HepG2 (cell line): ENCODE measurements around the gene HLCS.

Experiments used
- CREM ChIP-seq, 2 experiments: sonication (generic) in 1 of 2; formaldehyde crosslinking in 1 of 2; IDR thresholded peaks; 2 replicates each; pipeline versions ENCODE4 v1.4.0 to v1.6.1; 2016 to 2020; ENCODE audit warnings: antibody characterized with exemption in 1 of 2, mild to moderate bottlenecking in 1 of 2, missing genetic modification reagents in 1 of 2
- FOXK2 ChIP-seq: fragments of 450-650 bp; IDR thresholded peaks from 2 replicates; pipeline ENCODE4 v1.6.1; 2016
- KLF11 ChIP-seq: IDR thresholded peaks from 2 replicates; pipeline ENCODE4 v1.6.1; 2016; ENCODE audit warnings: missing compliant biosample characterization
- MAZ ChIP-seq, 2 experiments: sonication (generic) in 1 of 2; formaldehyde crosslinking in 1 of 2; IDR thresholded peaks; 2 replicates each; pipeline versions ENCODE4 v1.5.0 to v1.6.1; 2012 to 2020; ENCODE audit warnings: low read depth in 2 of 2, mild to moderate bottlenecking in 2 of 2, borderline replicate concordance in 1 of 2, improper control_type of control experiment in 1 of 2, low read length in 1 of 2, missing genetic modification reagents in 1 of 2, moderate library complexity in 1 of 2
- NFRKB ChIP-seq: fragments of 450-650 bp; IDR thresholded peaks from 2 replicates; pipeline ENCODE4 v1.6.1; 2017
- RBM22 ChIP-seq: fragments of 200-400 bp; formaldehyde crosslinking; optimal IDR thresholded peaks from 2 replicates; pipeline ENCODE3; 2017; ENCODE audit warnings: mild to moderate bottlenecking, low read length, moderate library complexity
- SP1 ChIP-seq, 2 experiments: fragments of 450-650 bp in 1 of 2; sonication (generic) in 1 of 2; formaldehyde crosslinking in 1 of 2; IDR thresholded peaks; 2 replicates each; pipeline versions ENCODE4 v1.4.0 to v1.6.1; 2016 to 2020; ENCODE audit warnings: missing genetic modification reagents in 1 of 2
- ZNF205 ChIP-seq: IDR thresholded peaks from 2 replicates; pipeline ENCODE4 v1.6.1; 2018; ENCODE audit warnings: missing biosample characterization, missing genetic modification reagents
- TF ChIP-seq, protein P1 (sequence below): sonication (generic); formaldehyde crosslinking; IDR thresholded peaks from 2 replicates; pipeline ENCODE4 v1.5.1; 2020; ENCODE audit warnings: mild to moderate bottlenecking, missing genetic modification reagents, moderate library complexity
- TF ChIP-seq, protein P2 (sequence below): sonication (generic); formaldehyde crosslinking; IDR thresholded peaks from 2 replicates; pipeline ENCODE4 v1.5.0; 2020; ENCODE audit warnings: mild to moderate bottlenecking, missing genetic modification reagents, moderate library complexity

DNA sequence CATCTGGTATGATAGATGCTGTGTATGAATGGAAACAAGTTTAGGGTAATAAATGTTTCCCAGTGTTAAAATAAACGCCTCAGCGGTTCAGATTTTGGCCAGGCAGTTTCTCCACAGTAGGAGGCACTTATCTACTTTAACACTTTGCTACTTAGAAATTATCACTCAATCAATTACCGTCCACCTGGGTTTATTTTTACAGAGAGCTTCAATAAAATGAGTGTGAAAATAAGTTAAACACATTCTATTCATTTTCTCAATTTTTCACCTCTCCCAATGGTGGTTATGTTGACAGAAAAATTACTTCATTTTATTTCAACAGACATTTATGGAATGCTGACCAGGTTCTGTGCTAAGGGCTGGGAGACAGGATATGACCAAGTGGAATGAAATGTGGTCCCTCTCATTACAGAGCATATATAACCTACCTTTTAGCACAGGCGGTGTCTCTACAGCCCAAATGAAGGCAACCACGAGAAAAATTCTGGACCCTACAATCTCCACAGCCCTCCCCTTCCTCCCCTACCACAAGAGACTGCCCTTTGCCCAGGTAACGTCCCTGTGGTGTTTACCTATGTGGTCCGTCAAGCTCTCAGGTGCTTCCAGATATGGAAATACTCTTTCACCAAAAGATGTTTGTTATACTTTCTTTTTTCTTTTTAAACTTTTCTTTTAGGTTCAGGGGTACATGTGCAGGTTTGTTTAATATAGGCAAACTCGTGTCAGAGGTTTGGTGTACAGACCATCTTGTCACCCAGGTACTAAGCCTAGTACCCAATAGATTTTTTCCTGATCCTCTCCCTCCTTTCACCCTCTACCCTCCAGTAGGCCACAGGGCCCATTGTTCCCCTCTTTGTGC is 105.5 kb downstream of the HLCS start:
- TF ChIP-seq MAZ (IDR thresholded peaks at IDR 0.05; ENCODE audit: borderline replicate concordance, low read depth, low read length) (no peak), MAZ (CRISPR knock-in tag; IDR thresholded peaks at IDR 0.05; ENCODE audit: low read depth) (no peak), KLF11 (CRISPR knock-in tag) (no peak), CREM (IDR thresholded peaks at IDR 0.05) (peak; percentile 15; the same call in 1 of the 2 replicates), CREM (CRISPR knock-in tag; IDR thresholded peaks at IDR 0.05) (no peak), FOXK2 (no peak), ZNF205 (CRISPR knock-in tag) (no peak), RBM22 (no peak), NFRKB (no peak), SP1 (IDR thresholded peaks at IDR 0.05) (no peak), SP1 (CRISPR knock-in tag; IDR thresholded peaks at IDR 0.05) (no peak)
- TF ChIP-seq, protein P1, sequence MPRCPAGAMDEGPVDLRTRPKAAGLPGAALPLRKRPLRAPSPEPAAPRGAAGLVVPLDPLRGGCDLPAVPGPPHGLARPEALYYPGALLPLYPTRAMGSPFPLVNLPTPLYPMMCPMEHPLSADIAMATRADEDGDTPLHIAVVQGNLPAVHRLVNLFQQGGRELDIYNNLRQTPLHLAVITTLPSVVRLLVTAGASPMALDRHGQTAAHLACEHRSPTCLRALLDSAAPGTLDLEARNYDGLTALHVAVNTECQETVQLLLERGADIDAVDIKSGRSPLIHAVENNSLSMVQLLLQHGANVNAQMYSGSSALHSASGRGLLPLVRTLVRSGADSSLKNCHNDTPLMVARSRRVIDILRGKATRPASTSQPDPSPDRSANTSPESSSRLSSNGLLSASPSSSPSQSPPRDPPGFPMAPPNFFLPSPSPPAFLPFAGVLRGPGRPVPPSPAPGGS (CRISPR knock-in tag), result no peak
- TF ChIP-seq, protein P2, sequence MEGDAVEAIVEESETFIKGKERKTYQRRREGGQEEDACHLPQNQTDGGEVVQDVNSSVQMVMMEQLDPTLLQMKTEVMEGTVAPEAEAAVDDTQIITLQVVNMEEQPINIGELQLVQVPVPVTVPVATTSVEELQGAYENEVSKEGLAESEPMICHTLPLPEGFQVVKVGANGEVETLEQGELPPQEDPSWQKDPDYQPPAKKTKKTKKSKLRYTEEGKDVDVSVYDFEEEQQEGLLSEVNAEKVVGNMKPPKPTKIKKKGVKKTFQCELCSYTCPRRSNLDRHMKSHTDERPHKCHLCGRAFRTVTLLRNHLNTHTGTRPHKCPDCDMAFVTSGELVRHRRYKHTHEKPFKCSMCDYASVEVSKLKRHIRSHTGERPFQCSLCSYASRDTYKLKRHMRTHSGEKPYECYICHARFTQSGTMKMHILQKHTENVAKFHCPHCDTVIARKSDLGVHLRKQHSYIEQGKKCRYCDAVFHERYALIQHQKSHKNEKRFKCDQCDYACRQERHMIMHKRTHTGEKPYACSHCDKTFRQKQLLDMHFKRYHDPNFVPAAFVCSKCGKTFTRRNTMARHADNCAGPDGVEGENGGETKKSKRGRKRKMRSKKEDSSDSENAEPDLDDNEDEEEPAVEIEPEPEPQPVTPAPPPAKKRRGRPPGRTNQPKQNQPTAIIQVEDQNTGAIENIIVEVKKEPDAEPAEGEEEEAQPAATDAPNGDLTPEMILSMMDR (CRISPR knock-in tag), result peak; percentile 65
